ENCODE results near the gene IPP.
"Not testable (repeated sequence)": the region's sequence is repeated elsewhere in the genome, so short reads cannot be mapped to it uniquely, and the experiment has no call there.

DNA sequence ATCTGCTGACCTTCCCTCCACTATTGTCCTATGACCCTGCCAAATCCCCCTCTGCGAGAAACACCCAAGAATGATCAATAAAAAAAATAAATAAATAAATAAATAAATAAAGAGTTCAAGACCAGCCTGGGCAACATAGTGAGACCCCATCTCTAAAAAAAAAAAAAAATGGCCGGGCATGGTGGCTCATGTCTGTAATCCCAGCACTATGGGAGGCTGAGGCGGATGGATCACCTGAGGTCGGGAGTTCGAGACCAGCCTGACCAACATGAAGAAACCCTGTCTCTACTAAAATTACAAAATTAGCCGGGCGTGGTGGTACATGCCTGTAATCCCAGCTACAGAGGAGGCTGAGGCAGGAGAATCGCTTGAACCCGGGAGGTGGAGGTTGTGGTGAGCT is 24.4 kb downstream of the IPP start:
- not testable (repeated sequence) for TF ChIP-seq POLR2A (IDR thresholded peaks at IDR 0.05; ENCODE audit: low read depth, low read length); TAF1 (IDR thresholded peaks at IDR 0.05; ENCODE audit: borderline replicate concordance, low read depth, low read length); POLR2AphosphoS5 (IDR thresholded peaks at IDR 0.05; ENCODE audit: low read depth, low read length)

All from GM12892 (cell line).